ENCODE data around the gene AP4S1.
"Not testable (repeated sequence)": the region's sequence is repeated elsewhere in the genome, so short reads cannot be mapped to it uniquely, and the experiment has no call there.

AP4S1 gene

DNA sequence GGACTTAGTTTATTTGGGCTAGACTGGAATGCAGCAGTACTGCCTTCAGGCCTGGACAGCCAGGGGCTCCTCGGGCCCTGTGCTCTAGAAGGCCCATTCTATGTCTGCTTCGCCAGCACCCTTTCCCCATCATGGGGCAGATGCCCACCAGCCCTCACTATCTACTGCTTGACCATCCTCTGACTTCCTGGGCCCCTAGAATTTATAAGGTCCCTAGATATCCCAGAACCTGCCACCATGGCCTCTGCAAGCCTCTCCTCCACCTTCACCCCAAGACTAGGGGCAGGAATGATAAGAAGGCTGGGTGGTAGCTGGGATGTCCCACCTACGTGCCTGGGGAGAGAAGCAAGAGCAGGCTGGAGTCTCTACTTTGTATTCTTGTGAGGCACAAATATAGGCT, 59.6 kb downstream of the AP4S1 start:
- DNase-seq (ENCODE audit: low read depth in 2 of 2), result no peak

DNA sequence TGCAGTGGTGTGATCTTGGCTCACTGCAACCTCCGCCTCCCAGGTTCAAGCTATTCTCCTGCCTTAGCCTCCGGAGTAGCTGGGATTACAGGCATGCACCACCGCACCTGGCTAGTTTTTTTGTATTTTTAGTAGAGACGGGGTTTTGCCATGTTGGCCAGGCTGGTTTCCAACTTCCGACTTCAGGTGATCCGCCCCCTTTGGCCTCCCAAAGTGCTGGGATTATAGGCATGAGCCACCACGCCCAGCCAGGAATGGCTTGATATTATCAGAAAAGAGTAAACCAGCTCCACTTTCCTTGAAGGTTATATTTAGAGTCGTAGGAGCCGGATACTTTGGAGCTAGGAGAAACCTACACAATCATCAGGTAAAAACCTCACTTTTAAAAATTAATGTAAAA, 61.0 kb downstream of the AP4S1 start:
- not testable (repeated sequence) for DNase-seq (ENCODE audit: low read depth in 2 of 2)

DNA sequence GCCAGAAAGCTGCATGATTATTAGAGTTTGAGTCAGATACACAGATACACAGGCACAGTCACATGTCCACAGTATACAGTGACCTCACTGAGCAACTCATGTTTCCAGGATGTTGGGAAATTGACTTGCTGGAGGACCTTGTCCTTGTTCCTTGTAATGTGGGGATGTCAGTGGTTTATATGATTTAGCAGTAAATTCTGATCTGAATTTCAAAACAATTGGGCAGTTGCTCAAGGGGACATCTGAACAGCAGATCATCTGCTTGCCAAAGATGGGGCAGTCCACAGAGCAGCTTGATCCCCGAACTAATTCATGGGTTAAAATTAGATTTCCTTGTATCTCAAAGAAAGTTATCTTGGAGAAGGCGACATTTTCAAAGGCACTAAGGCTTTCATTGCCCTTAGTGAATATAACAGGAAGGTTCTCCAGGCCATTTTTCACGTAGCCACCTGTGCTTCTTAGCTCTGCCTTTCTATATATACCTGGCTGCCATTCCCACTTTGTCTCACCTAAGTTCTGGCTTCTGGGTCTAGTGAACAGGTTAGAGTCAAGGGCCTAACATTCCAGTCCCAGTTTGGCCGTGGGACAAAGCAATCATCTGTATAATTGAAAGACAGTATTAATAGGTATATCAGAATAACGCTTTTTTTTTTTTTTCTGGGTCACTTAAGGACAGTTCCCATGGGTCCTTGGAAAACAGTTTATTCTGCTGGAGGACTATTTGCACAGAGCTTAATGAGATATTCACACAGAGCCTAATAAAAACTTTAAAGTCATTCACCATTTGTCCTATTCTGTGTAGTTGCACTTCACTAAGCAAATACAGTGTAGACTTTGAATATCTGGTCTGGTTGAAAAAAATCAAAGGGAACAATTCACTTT, 65.7 kb downstream of the AP4S1 start:
- no peak for DNase-seq (ENCODE audit: low read depth in 2 of 2)

DNA sequence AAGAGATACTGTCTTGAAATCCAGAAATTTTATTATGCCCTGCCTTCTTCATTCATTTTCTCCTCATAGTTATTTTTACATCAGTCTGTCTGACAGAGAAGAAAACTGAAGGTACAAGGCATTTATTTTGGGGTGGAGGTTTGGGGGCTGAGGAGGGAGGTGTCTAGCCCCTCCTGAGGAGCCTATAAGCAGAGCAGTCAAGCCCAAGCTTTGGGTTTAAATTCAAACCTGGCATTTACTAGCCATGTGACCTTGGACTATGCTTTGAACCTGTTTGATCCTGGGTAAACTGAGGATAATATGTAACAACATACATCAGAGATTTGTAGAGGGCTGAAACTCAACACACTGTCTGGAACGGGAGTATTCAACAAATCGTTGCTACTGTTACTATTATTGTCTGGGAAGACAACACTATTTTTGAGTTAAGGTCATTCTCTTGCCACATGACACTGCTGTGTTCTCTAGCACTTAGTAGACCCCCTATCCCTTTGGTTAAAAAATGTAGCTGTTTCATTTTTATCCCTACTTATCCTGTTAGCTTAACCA, 66.8 kb downstream of the AP4S1 start:
- no peak for DNase-seq (ENCODE audit: low read depth in 2 of 2)

DNA sequence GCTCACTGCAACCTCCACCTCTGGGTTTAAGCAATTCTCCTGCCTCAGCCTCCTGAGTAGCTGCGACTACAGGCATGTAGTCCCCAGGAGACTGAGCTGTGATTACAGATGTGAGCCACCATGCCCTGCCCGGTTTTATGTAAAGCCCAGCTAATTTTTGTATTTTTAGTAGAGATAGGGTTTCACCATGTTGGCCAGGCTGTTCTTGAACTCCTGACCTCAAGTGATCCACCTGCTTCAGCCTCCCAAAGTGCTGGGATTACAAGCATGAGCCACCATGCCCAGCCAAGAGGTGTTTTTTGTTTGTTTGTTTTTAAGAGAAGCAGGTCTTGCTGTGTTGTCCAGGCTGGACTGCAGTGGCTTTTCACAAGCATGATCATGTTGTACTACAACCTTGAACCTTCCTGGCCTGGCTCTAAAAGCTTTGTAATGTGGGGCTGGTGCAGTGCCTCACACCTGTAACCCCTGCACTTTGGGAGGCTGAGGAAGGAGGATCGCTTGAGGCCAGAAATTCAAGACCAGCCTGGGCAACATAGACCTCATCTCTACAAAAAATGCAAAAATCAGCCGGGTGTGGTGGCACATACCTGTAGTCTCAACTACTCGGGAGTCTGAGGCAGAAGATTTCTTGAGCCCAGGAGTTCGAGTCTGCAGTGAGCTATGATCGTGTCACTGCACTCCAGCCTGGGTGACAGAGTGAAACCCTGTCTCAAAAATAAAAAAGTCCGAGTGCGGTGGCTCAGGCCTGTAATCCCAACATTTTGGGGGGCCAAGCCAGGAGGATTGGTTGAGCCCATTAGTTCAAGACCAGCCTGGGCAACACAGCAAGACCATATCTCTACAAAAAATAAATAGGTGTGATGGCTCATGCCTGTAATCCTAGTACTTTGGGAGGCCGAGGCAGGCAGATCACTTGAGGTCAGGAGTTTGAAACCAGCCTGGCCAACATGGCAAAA, 68.7 kb downstream of the AP4S1 start:
- DNase-seq (ENCODE audit: low read depth in 2 of 2), result not testable (repeated sequence)

DNA sequence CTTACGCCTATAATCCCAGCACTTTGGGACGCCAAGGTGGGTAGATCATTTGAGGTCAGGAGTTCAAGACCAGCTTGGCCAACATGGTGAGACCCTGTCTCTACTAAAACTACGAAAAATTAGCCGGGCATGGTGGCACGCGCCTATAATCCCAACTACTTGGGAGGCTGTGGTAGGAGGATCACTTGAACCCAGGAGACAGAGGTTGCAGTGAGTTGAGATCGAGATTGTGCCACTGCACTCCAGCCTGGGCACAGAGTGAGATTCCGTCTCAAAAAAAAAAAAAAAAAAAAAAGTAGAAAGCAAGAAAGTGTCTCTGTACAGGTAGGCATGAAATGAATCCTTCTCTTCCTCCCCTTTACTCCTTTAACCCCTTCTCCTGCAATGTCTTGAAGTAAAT, 70.4 kb downstream of the AP4S1 start:
- DNase-seq (ENCODE audit: low read depth in 2 of 2), result not testable (repeated sequence)

DNA sequence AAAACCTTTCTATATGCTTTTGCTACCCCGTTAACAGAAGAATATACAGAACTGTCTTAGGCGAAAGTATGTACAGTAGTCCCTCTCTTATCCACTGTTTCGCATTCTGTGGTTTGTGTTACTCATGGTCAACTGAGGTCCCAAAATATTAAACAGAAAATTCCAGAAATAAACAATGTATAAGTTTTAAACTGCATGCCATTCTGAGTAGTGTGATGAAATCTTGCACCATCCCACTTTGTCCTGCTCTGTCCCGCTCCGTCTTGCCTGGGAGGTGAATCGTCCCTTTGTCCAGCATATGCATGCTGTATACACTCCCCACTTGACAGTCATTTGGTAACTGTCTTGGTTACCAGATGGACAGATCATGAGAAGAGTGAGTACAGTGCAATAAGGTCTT, 70.8 kb downstream of the AP4S1 start:
- DNase-seq (ENCODE audit: low read depth in 2 of 2), result no peak

DNA sequence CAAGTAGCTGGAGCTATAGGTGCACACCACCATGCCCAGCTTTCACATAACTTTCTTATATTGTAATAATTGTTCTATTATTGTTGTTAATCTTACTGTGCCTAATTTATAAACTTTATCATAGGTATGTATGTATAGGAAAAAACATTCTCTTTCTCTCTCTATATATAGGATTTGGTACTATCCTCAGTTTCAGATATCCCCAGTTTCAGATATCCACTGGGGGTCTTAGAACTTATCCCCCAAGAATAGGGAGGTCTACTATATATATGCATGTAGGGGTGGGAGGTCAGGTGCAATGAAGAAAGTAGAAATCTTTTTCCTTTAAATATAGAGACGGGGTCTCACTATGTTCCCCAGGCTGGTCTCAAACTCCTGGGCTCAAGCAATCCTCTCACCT, 71.6 kb downstream of the AP4S1 start:
- DNase-seq (ENCODE audit: low read depth in 2 of 2), result no peak

DNA sequence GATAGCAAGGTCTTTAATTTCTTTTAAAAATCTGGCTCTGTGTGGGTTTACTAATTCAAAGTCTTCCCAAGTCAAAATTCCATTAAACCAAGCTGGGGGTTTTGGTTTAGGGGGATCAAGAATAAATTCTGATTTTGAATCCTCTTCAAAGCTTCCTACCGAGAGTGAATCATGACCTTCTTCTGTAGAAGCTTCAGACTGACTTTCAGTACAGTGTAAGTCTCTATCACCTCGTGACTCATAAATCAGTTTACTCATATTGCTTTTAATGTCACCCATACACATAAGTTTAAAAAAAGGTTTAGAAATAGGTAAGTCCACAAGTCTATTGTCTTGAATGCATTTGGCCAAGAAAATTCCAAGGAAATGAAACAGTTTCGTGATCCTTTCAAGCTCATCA, 81.3 kb downstream of the AP4S1 start:
- DNase-seq (ENCODE audit: low read depth in 2 of 2), result no peak

DNA sequence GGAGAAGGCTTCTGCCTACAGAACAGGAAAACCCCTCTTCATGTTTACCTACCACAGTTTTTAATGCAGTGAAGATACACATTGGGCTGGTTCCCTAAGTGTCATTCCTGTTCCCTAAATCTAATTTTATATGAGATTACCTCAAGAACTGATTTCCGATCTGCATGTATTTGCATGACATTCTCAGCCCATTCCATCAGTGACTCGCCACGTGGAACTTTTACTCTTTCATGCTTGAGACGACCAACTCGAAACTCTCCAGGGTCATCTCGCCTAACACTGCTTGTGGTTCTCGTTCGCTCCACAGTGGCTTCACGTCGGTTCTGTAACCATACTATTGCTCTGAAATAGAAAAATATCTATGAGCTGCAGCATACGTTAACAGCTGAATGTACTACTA, 83.8 kb downstream of the AP4S1 start:
- no peak for DNase-seq (ENCODE audit: low read depth in 2 of 2)

DNA sequence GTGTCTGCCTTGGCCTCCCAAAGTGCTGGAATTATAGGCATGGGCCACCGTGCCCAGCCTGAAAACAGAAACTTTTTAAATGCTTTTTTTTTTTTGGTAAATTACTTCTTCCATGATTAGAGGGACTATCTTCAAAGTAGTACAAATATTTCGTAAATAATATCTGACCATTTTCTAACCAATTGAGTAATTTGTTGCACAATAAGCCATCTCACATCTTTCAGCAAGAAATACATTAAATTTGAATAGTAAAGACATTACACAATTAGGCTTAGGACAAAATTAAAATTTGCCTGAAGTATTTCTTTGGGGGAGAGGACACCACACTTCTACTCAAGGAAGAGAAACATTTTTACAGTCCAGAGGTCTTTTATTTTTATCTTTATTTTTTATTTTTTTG, 85.4 kb downstream of the AP4S1 start:
- DNase-seq (ENCODE audit: low read depth in 2 of 2), result no peak

DNA sequence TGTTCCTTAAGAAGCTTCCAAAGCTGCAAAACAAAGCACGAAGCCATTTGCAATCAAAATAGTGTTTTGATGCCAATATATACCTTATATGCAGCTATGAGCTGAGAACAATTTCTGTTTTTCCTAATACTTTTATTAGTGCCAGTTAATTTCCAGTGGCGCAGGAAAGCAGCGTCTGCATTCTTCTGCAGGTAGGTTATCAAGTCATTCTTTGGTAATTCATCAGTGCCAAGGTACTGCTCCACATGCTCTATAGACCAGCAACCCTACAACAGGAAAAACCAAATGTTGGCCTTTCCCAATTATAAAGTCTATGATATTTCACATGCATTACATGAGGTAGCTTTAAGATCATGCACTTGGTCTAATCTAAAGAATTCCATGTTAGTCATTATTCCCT, 88.3 kb downstream of the AP4S1 start:
- DNase-seq (ENCODE audit: low read depth in 2 of 2), result no peak

DNA sequence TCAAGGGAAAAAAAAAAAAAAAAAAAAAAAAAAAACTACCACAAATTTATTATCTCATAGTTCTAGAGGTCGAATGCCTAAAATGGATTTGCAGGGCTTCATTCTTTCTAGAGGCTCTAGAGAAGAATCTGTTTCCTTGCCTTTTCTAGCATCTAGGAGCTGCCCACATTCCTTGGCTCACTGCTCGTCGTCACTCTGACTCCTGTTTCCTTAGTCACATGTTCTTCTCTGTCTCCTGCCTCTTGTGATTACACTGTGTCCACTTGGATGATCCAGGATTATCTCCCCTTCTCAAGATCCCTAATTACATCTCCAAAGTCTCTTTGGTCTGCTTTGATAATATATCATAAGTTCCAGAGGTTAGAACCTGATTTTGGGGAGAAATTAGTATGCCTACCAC, 93.4 kb downstream of the AP4S1 start:
- no peak for DNase-seq (ENCODE audit: low read depth in 2 of 2)

DNA sequence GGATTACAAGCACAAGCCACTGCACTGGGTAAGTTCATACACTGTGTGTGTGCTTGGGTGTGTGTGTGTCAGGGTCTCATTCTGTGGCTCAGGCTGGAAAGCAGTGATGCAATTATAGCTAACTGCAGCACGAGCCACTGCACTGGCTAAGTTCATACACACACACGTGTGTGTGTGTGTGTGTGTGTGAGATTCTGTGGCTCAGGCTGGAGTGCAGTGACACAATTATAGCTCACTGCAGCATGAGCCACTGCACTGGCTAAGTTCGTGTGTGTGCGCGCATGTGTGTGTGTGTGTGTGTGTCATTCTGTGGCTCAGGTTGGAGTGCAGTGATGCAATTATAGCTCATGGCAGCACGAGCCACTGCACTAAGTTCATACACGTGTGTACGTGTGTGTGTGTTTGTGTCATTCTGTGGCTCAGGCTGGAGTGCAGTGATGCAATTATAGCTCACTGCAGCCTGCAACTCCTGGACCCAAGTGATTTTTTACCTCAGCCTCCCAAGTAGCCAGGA, 96.7 kb downstream of the AP4S1 start:
- DNase-seq (ENCODE audit: low read depth in 2 of 2), result no peak

DNA sequence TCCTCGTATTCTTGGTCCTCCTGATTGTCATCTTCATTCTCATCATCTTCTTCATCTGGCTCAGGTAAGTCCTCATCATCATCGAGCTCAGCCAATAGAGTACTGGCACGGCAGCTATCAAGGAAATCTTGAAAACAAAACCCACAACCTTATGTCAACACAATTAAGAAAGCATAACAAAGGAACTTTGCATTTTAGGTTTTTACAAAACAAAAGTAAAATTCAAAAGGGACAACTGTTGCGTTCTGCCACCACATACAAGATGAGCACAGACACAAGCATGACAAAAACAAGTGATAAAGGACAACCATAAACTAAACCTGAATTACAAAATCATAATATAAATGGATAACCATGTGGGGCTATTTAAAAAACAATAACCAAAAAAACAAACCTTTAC, 97.5 kb downstream of the AP4S1 start:
- DNase-seq (ENCODE audit: low read depth in 2 of 2), result no peak

DNA sequence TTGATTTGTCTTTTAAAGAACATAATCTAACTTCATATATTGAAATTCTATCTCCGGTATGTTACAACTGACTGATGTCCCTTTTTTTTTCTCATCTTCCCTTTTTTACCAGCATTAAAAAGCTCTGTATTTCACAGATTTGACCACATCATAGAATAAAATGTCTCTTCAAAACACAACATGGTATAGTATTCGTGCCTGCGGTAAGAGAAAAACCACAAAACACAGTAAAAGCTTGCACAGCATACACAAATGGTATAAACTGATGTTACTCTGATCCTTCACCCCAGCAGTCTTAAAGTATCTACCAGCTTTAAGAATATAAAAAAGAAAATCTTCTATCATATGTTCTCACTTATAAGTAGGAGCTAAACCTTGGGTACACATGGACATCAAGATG, 98.7 kb downstream of the AP4S1 start:
- DNase-seq (ENCODE audit: low read depth in 2 of 2), result no peak

DNA sequence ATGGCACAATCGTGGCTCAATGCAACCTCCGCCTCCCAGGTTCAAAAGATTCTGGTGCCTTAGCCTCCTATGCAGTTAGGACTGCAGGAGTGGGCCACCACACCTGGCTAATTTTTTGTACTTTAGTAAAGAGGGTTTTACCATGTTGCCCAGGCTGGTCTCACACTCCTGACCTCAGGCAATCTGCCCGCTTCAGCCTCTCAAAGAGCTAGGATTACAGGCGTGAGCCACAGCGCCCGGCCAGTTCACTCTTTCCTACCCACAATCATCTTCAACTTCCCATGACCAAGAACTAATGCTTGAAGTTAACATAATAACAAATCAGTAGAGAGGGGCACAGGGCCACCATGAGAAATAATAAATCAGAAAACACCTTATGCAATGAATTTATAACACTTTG, 99.8 kb downstream of the AP4S1 start:
- DNase-seq (ENCODE audit: low read depth in 2 of 2), result no peak

DNA sequence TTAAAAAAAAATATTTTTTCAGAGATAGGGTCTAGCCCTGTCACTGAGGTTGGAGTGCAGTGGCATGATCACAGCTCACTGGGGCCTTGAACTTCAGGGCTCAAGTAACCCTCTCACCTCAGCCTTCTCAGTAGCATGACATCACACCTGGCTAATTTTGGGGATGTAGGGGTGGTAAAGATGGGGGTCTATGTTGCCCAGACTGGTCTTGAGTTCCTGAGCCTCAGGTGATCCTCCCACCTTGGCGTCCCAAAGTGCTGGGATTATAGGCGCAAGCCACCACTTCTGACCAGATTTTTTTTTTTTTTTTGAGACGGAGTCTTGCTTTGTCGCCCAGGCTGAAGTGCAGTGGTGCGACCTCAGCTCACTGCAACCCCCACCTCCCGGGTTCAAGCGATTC, 101.2 kb downstream of the AP4S1 start:
- no peak for DNase-seq (ENCODE audit: low read depth in 2 of 2)

DNA sequence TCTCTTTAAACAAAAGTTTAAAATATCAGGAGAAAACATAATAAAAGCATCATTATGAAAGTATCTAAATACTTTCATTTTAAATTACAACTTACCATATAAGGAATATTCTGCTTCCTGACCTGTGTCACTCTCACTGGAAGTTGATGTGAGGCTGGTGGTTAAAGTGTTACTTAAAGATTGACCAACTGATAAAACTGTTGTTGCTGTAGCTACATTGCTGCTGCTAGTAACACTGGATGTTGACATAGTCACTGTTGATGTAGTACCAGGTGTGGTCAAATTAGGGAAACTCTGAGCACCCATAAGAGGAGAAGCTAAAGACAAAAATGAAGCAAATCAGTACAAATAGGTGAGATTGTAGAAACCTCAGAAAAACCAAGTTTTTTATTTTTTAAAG, 102.2 kb downstream of the AP4S1 start:
- DNase-seq (ENCODE audit: low read depth in 2 of 2), result no peak

DNA sequence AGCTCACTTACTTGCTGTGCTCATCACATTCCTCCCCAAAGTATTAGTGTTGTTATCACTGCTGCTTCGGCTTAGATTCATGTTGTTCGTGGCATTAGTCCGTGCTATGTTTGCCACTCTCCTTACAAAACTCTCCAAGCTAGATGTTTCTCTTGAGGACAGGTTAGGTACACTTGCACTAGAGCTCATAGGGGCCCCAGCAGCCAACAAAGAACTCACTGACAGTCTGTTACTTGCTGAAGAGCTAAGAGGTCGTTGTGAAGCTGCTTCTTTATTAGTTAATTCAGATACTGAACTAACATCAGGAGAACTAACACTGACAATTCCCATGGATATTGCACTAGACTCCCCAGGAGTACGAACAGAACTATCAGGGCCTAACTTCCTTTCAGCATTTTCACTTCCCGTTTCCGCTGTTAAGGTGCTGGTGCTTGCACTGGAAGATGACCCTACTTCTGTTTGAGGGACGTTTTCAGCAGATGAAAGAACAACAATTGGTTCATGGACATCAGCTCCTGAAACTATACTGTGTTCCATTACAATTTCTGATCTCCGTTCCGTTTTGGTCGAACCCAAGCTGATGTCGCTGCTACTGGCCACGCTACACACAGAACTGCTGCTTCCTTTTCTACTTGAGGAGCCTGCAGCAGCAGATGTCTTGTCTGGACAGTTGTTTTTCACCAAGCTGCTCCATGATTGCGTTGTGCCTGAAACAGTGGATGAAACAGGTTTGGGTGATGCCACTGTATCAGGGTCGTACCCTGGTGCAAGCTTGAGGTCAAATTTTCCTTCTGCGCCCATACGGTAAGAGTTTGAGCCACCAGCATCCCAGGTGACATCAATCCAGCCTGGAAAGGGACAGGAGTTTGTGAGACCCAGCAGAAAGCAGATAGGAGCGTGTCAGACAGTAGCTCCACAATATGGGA, 103.4 kb downstream of the AP4S1 start:
- no peak for DNase-seq (ENCODE audit: low read depth in 2 of 2)

DNA sequence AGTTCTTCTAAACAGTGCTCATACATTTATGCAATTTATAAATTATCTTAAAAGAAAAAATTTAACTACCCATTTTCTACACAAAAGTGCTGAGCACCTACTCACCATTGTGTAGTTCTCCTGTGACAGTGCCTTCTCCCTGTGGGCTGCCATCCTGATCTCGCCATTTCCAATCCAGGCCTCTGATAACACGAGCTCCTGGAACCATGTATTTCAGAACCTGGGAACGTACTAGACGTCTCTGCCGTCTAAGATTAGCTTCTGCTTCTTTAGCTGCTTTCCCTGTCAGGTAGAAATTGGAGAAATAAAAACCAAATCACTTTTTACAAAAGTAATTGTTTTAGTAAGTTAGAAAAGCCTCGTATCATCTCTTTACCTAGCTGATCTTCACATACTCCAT, 107.7 kb downstream of the AP4S1 start:
- DNase-seq (ENCODE audit: low read depth in 2 of 2), result no peak

Data from stimulated activated CD8-positive, alpha-beta memory T cell treated with anti-CD3 and anti-CD28 coated beads, Interleukin-7, amount 100 ng/mL, for 1 hour (primary cell).